NCI-H2171 treated with DMSO at 0.1 percent for 48 hours (cell line): ENCODE results near the gene CDR2.
"Not testable (repeated sequence)": the region's sequence is repeated elsewhere in the genome, so short reads cannot be mapped to it uniquely, and the experiment has no call there.

ENCODE experiments used
- DNase-seq: peaks from one replicate; lab custom pipeline; 2025; lab: John Stamatoyannopoulos, UW

Gene CDR2

DNA sequence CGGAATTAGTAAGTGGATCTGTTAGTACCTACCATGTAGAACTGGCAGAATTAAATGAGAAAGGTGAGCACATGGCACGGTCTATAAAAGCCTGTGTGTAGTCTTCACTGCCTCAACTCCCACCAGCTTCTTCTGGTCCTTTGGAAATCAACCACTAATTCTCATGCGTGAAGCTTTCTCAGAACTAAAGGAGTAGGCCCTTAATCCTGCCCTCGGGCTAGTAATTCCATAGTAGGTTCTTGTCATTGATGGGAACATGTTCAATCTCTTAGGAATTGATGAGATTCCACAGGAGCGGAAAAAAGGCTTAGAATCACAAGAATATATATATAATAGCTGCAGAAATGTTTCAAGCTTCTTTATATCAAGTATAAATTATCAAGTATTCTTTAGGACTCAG is 21.7 kb downstream of the CDR2 start:
- no peak for DNase-seq

DNA sequence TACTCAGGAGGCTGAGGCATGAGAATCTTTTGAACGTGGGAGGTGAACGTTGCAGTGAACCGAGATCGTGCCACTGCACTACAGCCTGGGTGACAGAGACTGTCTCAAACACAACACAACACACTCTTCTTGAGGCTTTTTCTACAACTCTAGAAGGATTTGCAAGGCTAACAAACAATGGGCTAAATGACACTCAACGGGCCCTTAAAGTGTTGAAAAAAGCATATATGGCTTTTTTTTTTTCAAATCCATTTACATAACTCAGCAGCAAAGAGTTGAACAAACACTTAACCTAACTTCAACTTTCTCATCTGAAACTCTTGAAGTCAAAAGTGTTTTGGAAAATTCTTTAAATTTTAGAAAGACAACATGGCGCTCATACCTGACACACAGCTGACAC is 22.3 kb downstream of the CDR2 start:
- DNase-seq: no peak

DNA sequence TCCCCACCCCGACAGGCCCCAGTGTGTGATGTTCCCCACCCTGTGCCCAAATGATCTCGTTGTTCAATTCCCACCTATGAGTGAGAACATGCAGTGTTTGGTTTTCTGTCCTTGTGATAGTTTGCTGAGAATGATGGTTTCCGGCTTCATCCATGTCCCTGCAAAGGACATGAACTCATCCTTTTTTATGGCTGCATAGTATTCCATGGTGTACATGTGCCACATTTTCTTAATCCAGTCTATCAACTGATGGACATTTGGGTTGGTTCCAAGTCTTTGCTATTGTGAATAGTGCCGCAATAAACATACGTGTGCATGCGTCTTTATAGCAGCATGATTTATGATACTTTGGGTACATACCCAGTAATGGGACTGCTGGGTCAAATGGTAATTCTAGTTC is 23.4 kb downstream of the CDR2 start:
- DNase-seq: not testable (repeated sequence)

DNA sequence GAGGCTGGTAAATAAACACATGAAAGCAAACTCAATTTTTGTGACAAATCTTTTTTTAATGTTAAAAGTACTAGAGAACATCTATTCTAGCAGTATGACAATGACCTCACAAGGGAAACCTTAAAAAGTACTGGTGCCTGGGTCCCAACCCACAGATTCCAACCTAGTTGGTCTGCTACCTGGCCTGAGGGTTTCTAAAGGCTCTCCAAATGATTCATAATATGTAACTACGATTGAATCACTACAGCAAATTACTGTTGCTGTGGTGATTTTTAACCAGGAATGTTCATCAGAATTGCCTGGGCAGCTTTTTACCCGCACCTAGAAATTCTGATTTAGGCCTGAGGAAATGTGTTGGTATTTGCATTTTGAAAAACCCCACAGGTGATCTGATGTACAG is 26.1 kb downstream of the CDR2 start:
- no peak for DNase-seq

DNA sequence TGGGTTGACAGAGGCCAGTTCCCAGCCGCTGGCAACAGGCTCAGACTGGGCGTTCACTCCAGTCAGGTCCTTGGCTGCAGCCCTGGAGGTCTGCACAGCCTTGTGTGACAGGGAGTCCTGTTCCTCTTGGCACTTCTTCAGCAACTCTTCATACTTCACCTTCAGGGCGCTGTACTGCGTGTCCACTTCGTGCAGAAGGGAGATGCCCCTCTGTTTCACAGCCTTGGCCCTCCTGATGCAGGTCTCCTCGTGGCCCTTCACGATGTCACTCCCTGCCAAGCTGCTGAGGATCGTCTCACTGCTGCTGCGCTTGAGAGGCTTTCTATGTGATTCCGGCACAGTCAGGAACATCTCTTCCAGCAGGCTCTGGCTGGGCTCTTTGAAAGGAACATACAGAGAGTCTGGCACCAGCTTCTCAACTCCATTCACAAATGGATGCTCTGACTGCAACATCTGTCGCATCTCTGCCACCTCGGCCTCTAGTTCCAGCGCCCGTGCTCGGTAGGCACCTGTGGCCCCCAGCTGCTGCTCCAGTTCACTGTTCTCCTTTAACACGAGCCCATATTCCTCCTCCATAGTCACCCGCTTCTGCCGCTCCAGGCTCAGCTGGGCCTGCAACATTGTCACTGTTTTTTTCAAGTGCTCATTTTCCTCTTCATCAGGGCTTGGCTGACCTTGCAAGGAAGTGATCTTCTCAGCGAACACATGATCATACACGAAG is 27.2 kb downstream of the CDR2 start:
- DNase-seq: peak; percentile 54

DNA sequence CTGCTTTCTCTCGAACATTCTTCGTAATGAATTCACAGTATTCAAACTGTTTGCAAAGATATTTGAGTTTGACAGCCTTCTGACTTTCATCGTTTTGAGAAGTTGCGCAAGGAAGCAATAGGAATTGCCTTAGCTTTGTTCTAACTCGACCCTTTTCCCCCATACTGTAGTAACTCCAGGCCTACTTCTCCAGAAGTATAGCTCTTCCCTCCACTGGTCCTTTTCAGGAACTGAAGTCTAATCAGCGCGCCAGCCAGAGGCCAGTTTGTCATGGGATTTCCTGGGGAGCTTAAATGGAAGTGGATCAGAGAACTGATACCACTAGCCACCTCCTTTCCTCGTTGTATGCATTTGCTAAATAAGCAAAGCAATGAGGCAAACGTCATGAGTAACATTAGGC is 27.9 kb downstream of the CDR2 start:
- no peak for DNase-seq

DNA sequence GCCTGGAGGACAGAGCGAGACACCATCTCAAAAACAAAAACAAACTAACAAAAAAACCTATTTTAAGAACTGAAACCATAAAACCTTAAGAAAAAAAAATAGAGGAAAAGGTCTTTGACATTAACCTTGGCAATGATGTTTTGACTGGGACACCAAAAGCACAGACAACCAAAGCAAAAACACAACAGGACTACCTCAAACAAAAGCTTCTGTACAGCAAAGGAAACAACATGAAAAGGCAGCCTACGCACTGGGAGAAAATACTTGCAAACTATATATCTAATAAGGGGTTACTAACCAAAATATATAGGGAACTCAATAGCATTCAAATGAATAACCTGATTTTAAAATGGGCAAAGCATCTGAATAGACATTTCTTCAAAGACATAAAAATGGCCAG is 32.3 kb downstream of the CDR2 start:
- no peak for DNase-seq

DNA sequence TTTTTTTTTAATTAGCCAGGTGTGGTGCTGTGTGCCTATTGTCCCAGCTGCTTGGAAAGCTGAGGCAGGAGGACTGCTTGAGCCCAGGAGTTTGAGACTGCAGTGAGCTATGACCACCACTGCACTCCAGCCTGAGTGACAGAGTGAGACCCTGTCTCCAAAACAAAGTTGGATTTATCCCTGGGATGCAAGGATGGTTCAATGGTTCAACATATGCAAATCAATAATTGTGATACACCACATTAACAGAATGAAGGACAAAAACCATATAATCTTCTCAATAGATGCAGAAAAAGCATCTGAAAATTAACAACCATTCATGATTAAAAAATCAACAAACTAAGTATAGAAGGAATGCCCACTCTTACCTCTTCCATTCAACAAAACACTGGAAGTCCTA is 33.5 kb downstream of the CDR2 start:
- DNase-seq: no peak

DNA sequence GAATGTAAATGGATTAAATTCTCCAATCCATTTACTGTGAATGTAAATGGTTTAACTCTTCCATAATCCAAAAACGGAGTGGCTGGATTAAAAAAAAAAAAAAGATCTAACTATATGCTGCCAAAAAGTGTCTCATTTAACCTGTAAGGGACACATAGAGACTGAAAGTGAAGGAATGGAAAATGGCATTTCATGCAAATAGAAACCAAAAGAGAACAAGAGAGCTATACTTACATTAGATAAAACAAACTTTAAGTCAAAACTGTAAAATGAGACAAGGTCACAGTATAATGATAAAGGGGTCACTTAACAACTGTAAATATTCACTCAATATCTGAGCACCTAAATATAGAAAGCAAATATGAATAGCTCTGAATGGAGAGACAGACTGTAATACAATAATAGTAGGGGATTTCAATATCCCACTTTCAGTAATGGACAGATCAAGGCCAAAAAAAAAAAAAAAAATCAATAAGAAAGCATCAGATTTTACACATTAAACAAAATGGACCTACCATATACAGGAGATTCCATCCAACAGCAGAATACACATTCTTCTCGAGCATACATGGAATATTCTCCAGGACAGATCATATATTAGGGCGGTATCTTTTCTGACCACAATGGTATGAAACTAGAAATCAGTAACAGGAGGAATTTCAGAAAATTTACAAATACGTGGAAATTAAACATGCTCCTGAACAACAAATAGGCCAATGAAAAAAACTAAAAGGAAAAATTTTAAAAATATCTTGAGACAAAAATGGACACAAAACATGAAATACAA is 36.4 kb downstream of the CDR2 start:
- DNase-seq: no peak

DNA sequence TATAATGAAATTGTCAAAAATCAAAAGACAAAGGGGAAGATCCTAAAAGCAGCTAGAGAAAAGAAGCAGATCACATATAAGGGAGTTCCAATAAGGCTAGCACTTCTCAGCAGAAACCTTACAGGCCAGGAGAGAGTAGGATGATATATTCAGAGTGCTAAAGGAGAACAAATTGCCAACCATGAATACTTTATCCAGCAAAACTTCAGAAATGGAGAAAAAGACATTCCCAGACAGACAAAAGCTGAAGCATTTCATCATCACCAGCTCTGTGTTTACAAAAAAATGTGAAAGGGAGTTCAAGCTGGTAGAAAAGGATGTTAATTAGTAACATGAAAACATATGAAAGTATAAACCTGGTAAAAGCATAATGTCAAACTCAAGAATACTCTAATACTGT is 37.4 kb downstream of the CDR2 start:
- DNase-seq: no peak

DNA sequence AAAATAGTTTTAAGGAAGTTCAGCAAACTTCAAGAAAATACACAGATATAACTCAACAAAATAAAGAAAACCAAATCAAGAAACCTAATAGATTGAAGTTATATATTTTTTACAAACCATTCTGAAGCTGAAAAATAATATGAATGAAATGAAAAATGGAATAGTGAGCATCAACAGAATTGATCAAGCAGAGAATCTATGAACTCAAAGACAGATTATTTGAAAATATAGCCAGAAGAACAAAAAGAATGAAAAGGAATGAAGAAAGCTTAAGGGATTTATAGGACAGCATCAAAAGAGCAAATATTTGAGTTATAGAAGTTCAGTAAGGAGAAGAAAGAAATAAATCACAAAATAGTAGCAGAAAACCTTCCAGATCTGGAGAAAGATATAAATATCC is 37.8 kb downstream of the CDR2 start:
- DNase-seq: no peak

DNA sequence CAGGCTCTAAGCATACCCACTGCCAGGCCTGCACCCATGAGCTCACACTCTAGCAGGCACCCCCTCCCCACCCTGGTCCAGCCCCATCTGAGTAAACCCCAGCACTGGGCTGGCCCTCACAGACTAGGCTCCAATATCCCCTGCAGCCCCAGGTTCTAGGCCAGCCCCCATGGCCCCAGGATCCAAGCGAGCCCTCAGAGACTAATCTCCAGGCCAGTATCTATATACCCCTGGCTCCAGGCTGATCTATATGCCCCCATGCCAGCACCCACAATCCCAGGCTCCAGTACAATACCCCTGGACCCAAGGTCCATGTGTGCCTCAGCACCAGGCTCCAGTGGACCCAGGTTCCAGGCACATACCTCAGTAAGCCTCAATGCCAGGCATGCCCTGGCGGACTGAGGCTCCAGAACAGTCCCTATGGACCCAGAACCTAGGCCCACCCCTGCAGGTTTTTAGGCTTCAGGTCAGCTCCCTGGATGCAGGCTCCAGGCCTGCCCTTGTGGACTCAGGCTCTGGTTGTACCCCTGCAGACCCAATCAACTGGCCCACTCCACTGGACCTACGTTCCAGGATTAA is 38.7 kb downstream of the CDR2 start:
- DNase-seq: no peak

DNA sequence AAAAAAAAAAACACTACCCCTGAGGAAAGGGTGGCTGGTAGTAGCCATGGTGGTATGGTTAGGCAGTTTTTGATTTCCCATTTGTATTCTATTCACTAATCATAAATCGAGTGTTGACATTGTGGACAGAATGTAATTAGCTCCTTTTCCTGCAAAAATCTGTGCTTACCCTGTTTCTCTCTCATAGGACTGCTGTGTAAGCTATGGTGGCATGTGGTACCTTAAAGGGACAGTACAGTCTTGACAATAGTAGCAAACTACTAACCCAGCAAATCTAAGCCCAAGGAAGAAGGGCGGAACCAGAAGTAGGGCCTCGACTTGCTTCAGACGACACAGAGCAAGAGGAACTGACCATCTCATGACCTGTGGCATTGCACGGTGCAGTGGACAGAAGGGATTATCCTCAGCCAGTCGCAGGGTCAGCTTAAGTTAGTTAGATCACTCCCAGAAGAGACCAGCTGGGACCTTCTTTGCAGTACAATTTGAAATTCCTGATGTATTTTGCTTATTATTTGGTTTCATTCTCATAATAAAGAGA is 40.9 kb downstream of the CDR2 start:
- no peak for DNase-seq

DNA sequence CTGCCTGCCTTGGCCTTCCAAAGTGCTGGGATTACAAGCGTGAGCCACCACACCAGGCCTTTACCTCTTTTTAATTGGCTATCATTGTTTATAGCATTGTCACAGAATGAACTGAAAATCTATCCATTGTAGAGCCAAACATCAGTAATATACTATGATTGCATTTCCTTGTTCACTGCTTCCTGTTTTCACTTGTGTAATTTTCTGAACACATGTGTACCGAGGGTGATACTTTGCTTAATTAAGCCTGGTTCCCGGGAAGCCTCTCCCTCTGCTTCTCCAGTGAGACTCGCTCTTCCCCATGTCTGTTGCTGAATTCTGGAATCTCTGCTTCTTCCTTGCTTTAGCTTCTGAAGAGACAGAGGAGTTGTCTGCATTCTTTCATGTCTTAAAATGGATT is 44.1 kb downstream of the CDR2 start:
- no peak for DNase-seq

DNA sequence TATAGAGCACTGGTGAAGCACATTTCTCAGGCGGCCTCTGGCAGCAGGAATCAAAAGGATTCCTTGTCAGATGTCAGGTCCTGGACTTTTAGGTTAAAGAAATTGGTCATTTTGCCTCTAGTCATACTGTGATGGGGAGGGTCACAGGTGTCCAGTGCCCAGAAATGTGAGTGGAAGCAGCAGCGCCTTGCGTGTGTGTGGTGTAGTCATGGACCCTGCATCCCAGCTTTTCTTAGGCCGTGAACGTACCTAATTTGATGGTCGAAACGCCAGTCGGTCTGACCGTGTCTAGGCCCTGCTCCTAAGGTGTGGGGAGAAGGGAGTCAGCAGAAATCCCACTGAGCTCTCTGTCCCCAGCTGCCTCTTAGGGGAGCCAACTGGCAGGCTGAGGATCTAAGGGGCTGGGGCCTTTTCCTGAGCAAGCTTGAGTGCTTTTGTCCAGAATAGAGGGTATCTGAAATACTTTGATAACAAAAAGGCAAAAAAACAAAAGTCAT is 45.2 kb downstream of the CDR2 start:
- no peak for DNase-seq

DNA sequence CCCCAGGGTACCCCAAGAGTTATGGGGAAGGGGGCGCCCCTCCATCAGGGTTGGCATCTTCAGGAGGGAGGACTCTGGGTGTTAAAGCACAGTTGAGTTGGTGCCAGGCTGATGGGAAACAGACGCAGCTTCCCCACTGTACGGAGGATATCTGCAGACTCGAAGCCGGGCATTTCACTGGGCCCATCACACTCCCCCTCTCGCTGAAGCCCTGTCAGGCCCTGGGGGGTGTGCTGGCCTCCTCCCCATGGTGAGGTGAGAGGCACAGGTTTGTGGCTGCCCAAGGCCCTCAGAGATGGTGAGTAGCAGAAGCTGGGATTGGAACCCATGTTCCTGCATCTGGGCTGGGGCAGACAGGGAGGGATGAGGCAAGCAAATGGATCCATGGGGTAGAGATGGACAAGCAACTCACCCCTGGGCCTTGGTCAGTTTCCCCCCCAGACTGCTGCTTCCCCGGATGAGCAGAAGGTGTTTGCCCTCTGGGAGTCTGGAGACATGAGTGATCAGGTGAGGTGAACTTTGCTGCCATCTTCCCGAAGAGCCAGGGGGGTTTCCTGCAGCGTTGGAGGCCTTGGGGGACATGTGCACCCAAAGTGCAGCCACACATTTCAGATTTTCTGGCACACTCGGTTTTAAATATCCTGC is 46.2 kb downstream of the CDR2 start:
- no peak for DNase-seq

DNA sequence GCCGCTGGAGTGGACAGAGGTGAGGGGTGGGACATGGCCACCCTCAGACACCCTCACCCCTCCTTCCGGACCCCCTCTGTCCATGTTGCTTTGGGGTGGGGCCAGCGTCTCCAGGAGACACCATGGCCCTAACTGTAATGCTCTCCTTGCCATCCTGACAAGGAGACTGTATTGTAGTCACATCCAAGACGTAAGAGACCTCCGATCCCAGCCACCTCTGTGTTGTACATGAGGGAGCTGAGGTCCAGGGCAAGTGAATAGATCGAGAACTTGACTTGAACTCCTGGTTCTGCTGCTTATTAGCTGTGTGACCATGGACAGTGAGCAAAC is 47.0 kb downstream of the CDR2 start:
- no peak for DNase-seq

DNA sequence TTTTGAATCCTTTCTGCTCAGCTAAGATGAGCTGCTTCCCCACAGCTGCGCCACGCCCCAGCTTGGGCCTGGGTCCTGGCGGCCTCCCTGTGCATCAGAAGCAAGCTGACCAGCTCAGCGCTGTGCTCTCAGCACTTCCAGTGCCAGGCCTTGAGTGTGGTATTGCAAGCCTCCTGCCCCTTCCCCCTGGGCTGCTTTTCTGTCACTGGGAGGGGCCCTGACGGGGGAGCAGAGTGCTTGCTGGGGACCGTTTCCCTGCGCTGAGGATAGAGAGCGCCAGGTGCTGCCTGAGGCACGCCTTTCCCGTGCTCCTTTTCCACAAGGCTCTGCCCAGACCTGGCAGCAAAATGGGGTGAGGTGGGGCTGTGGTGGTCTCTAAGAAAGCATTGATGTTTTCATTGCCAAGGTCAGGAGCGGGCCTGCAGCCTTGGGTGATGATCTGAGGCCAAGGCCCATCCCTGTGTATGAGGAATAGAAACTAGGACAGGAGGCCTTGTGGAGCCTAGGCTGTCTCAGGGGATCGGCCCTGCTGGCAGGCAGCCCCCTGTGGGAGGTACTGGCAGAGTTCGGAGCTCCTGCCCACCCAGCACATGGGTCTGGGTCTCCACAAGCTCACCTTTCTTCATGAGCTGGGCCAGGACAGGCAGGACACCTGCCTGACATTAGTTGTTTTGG is 47.5 kb downstream of the CDR2 start:
- DNase-seq: no peak

DNA sequence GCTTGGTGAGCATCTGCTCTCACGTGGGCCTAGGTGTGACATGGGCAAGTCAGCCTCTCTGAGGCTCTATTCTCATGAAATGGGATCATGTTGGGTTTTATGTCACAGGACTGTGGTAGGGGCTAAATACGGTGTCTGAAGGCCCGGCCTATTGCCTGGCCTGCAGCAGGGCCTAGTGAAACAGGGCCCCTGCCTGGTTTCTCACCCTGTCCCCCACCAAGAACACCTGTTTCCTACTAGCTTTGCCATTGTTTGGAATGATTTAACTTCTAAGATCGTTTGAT is 48.1 kb downstream of the CDR2 start:
- no peak for DNase-seq

DNA sequence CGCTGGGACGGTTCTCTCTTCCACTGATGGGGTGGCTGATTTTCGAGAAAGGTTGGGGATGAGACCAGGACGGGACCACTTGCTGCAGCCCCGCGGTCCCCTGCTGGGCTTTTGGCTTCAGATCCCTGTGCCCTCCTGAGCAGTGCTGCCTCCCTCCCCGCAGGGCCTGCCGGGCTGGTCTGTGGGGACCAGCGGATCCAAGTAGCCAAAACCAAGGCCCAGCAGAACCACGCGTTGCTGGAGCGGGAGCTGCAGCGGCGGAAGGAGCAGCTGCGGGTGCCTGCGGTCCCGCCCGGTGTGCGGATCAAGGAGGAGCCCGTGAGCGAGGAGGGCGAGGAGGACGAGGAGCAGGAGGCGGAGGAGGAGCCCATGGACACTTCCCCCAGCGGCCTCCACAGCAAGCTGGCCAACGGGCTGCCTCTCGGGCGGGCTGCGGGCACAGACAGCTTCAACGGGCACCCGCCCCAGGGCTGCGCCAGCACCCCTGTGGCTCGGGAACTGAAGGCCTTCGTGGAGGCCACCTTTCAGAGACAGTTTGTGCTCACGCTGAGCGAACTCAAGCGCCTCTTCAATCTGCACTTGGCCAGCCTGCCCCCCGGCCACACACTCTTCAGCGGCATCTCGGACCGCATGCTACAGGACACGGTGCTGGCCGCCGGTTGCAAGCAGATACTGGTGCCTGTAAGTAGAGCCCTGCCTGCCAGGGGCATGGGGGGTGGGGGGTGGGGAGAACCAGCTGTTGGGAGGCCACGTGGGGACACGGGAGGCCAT is 48.6 kb downstream of the CDR2 start:
- DNase-seq: no peak

DNA sequence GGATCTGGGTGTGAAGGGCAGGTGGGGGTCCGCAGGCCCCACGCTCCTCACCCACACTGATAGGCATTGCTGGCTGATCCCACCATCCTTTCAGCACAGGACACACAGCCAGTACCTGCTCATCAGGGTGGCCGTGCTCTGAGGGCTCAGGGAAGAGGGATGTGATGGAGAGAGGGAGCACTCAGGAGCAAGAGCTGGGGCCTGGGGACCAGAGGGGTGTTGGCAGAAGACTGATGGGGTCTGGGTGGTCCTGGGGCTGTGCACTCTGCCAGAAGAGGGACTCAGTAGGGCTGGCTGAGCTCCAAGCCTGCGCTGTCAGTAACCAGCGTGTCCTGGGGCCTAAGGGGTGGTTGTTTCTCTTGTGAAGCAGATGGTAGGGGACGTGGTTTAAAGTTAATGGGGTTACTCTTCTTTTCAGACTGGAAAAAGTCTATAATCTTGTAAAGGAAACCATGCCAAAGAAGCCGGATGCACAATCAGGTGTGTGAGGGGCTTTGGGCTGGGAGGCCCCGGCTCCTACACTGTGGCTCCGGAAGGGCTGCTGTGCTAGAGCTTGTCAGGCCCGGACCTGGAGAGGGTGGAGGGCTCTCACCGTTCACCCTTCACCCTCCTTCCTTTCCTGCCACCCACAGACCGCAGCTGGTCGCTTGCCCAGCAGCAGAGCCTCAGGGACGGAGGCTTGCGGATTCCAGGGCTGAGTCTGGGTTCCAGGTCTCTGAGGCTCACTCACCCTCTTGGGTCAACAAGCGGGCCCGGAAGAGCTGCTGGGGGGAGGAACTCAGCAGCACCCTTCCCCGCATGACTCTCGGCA is 49.4 kb downstream of the CDR2 start:
- no peak for DNase-seq
